GM19372 (cell line): Measurements from ENCODE around the gene SORT1.
"Not testable (repeated sequence)": the region's sequence is repeated elsewhere in the genome, so short reads cannot be mapped to it uniquely, and the experiment has no call there.

Experiments
- ATAC-seq: cut with Tn5 transposase; IDR thresholded peaks from one replicate; pipeline ENCODE4 v1.9.1; 2021; ENCODE audit warnings: mild to moderate bottlenecking, low read depth, moderate library complexity; ENCODE audit not compliant: unreplicated experiment

The SORT1 gene

GRCh38 chr1:109304226-109304920 lies 93.3 kb downstream of the SORT1 start:
- no peak for ATAC-seq

- no peak for ATAC-seq
Measured at GRCh38 chr1:109301874-109302273, 95.8 kb downstream of the SORT1 start.

GRCh38 chr1:109300650-109301151 lies 97.0 kb downstream of the SORT1 start:
- no peak for ATAC-seq

GRCh38 chr1:109299558-109300343 lies 98.0 kb downstream of the SORT1 start:
- no peak for ATAC-seq

GRCh38 chr1:109298666-109299557 lies 98.8 kb downstream of the SORT1 start:
- ATAC-seq: no peak

GRCh38 chr1:109296782-109297181 lies 100.9 kb downstream of the SORT1 start:
- ATAC-seq: no peak

- no peak for ATAC-seq
Measured at GRCh38 chr1:109295712-109296415, 101.9 kb downstream of the SORT1 start.

- ATAC-seq: no peak
Measured at GRCh38 chr1:109294481-109294880, 103.2 kb downstream of the SORT1 start.

GRCh38 chr1:109293026-109293425 lies 104.7 kb downstream of the SORT1 start:
- ATAC-seq: no peak

- no peak for ATAC-seq
Measured at GRCh38 chr1:109292364-109292763, 105.4 kb downstream of the SORT1 start.

- no peak for ATAC-seq
Measured at GRCh38 chr1:109290998-109291397, 106.7 kb downstream of the SORT1 start.

- no peak for ATAC-seq
Measured at GRCh38 chr1:109290137-109290536, 107.6 kb downstream of the SORT1 start.

GRCh38 chr1:109286762-109287161 lies 111.0 kb downstream of the SORT1 start:
- not testable (repeated sequence) for ATAC-seq

- ATAC-seq: peak; percentile 24
Measured at GRCh38 chr1:109283748-109284600, 113.7 kb downstream of the SORT1 start.

GRCh38 chr1:109282952-109283747 lies 114.6 kb downstream of the SORT1 start, which contains the start of gene PSRC1:
PSRC1 (minus strand) TSS chr1:109283145.
- ATAC-seq: peak; percentile 94

GRCh38 chr1:109282497-109282951 lies 115.2 kb downstream of the SORT1 start:
- ATAC-seq: no peak

GRCh38 chr1:109281680-109282496 lies 115.8 kb downstream of the SORT1 start:
- ATAC-seq: no peak
